ENCODE measurements around the gene RGS8.

The RGS8 gene

GRCh38 chr1:182684116-182684828, at the start of gene RGS8:
Gene RGS8 (minus strand): TSS chr1:182684587. CDS start chr1:182669649, 14,938 bp downstream.
- no peak for DNase-seq

GRCh38 chr1:182731852-182732575, 47.6 kb upstream of the RGS8 start:
- no peak for DNase-seq

- no peak for DNase-seq
These were observed 42.5 kb upstream of the RGS8 start for GRCh38 chr1:182726912-182727311.

GRCh38 chr1:182725259-182726255, 41.2 kb upstream of the RGS8 start:
- DNase-seq = no peak

GRCh38 chr1:182724215-182724614, 39.8 kb upstream of the RGS8 start:
- no peak for DNase-seq

- DNase-seq = no peak
These were observed 38.8 kb upstream of the RGS8 start for GRCh38 chr1:182723200-182723599.

- DNase-seq = no peak
These were observed 37.1 kb upstream of the RGS8 start for GRCh38 chr1:182721525-182721924.

- no peak for DNase-seq
These were observed 36.1 kb upstream of the RGS8 start for GRCh38 chr1:182720463-182720862.

- no peak for DNase-seq
These were observed 35.2 kb upstream of the RGS8 start for GRCh38 chr1:182719553-182719952.

- no peak for DNase-seq
These were observed 33.9 kb upstream of the RGS8 start for GRCh38 chr1:182718311-182718710.

GRCh38 chr1:182716740-182717720, 32.6 kb upstream of the RGS8 start:
- DNase-seq = no peak

- no peak for DNase-seq
These were observed 31.1 kb upstream of the RGS8 start for GRCh38 chr1:182715531-182715930.

- no peak for DNase-seq
These were observed 30.2 kb upstream of the RGS8 start for GRCh38 chr1:182714546-182714945.

- no peak for DNase-seq
These were observed 29.6 kb upstream of the RGS8 start for GRCh38 chr1:182713939-182714338.

- DNase-seq = no peak
These were observed 29.1 kb upstream of the RGS8 start for GRCh38 chr1:182713492-182713891.

GRCh38 chr1:182709855-182710254, 25.5 kb upstream of the RGS8 start:
- DNase-seq = no peak

GRCh38 chr1:182709225-182709764, 24.9 kb upstream of the RGS8 start:
- DNase-seq = no peak

GRCh38 chr1:182707122-182707521, 22.7 kb upstream of the RGS8 start:
- no peak for DNase-seq

GRCh38 chr1:182704677-182705076, 20.3 kb upstream of the RGS8 start:
- no peak for DNase-seq

GRCh38 chr1:182703539-182703938, 19.2 kb upstream of the RGS8 start:
- no peak for DNase-seq

GRCh38 chr1:182702826-182703524, 18.6 kb upstream of the RGS8 start:
- no peak for DNase-seq

All from stimulated activated CD8-positive, alpha-beta memory T cell treated with anti-CD3 and anti-CD28 coated beads, Interleukin-4, amount 100 ng/mL, for 48 hours (primary cell).